ENCODE measurements around the gene CITED4. TPM values are rescaled to one million over a fixed set of nuclear protein-coding genes. Genes with fewer than 3 reads are reported as not detected.
A peak's percentile ranks its signal among the peaks of the same experiment; 100 is the strongest.

Gene CITED4
- total and polyA plus RNA-seq, 9 of the 15 experiments (the other 6 are each of a cell fraction or from before 2014, with no cell fraction given): 0.11 to 1.2 (median 0.17) TPM; not detected in 2

DNA sequence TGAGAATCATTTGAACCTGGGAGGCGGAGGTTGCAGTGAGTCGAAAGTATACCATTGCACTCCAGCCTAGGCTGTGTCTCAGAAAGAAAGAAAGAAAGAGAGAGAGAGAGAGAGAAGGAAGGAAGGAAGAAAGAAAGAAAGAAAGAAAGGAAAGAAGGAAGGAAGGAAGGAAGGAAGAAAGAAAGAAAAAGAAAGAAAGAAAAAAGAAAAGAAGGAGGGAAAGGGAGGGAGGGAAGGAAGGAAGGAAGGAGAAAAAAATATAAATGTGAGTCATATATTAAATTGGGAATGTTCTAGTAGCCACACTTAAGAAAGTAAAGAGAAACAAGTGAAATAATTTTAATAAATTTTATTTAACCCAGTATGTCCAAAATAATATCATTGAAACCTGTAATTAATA, 16.7 kb upstream of the CITED4 start (continued):
- no peak for TF ChIP-seq IRF1 (CRISPR knock-in tag; IDR thresholded peaks at IDR 0.05; ENCODE audit: borderline replicate concordance)
- TF ChIP-seq MTA2 (IDR thresholded peaks at IDR 0.05; ENCODE audit: low read depth): peak; percentile 45; the same call in 1 of the 2 replicates
- no peak for TF ChIP-seq ZBTB5 (IDR thresholded peaks at IDR 0.05)

- H3K36me3 ChIP-seq (ENCODE audit: control insufficient read depth, insufficient read depth, low read length): no peaks in the 10 kb centered on the region
- TF ChIP-seq RREB1 (CRISPR knock-in tag; IDR thresholded peaks at IDR 0.05) (no peak), NFYB (IDR thresholded peaks at IDR 0.05; ENCODE audit: extremely low read depth, insufficient read length) (no peak), ID3 (CRISPR knock-in tag; IDR thresholded peaks at IDR 0.05) (no peak), ID3 (tag; IDR thresholded peaks at IDR 0.05) (no peak), KDM5B (IDR thresholded peaks at IDR 0.05; ENCODE audit: insufficient replicate concordance, low read depth, low read length) (peak; percentile 17)
- TF ChIP-seq, protein P1, sequence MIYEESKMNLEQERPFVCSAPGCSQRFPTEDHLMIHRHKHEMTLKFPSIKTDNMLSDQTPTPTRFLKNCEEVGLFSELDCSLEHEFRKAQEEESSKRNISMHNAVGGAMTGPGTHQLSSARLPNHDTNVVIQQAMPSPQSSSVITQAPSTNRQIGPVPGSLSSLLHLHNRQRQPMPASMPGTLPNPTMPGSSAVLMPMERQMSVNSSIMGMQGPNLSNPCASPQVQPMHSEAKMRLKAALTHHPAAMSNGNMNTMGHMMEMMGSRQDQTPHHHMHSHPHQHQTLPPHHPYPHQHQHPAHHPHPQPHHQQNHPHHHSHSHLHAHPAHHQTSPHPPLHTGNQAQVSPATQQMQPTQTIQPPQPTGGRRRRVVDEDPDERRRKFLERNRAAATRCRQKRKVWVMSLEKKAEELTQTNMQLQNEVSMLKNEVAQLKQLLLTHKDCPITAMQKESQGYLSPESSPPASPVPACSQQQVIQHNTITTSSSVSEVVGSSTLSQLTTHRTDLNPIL (CRISPR knock-in tag; IDR thresholded peaks at IDR 0.05): no peak
These were observed 15.5 kb upstream of the CITED4 start for GRCh38 chr1:40877698-40878097.

More at GRCh38 chr1:40877698-40878097, 15.5 kb upstream of the CITED4 start:
- DNase-seq (ENCODE audit: extremely low read depth in 1 of 4, low spot score in 3 of 4): peak in 1 of 4 experiments; percentile 41
- Histone ChIP-seq H3K27ac (ENCODE audit: extremely low read depth, low read depth, low read length) (no peak overlapping the region; the same call in 2 of the 3 replicates), H3K4me1 (replicated peaks in 1 of 2; ENCODE audit: control insufficient read depth in 2 of 2, insufficient read depth in 2 of 2, low read length in 2 of 2) (peaks cover 29 to 37% of the 10 kb centered on the region in 2 experiments; a peak in 4 of 5 replicates), H3K4me3 (no peak overlapping the region), H3K27me3 (ENCODE audit: control insufficient read depth in 2 of 2, insufficient read depth in 2 of 2, low read length in 2 of 2) (no peaks in the 10 kb centered on the region; a peak in 1 of 5 replicates), H3K9ac (ENCODE audit: insufficient read depth in 1 of 2, low read depth in 2 of 2, low read length in 2 of 2) (peak overlapping the region; percentile 0 to 32; a peak in 1 of 4 replicates), H3K9me3 (replicated peaks; ENCODE audit: control insufficient read depth, insufficient read depth, low read depth, low read length) (no peaks in the 10 kb centered on the region), H4K20me1 (replicated peaks; ENCODE audit: control insufficient read depth, insufficient read depth, low read length) (no peaks in the 10 kb centered on the region), H3K79me2 (ENCODE audit: control insufficient read depth, insufficient read depth, low read length) (no peaks in the 10 kb centered on the region), H3K9me1 (ENCODE audit: control insufficient read depth, insufficient read depth, low read length) (no peaks in the 10 kb centered on the region), H3K4me2 (ENCODE audit: insufficient read depth, low read length) (no peak overlapping the region), H2AFZ (ENCODE audit: low read depth, low read length) (peak overlapping the region; percentile 73)
- ChIA-PET CTCF (ENCODE audit: low intra/inter-chr PET ratio) (no interaction called here), POLR2A (interaction anchor here (0.5 to 5.0 kb wide), 5 partner anchors 9 to 756 kb away, joined by 3 to 16 read pairs (median 5); no protein-coding TSS in a partner anchor)
- intact Hi-C loops (cut with micrococcal nuclease): no loop called here
- FAIRE-seq: no peak
- WGBS (ENCODE audit: insufficient coverage, low coverage, missing lambda C conversion rate): 55% methylated on average over 4 of the region's 4 CpGs
- in situ Hi-C loops (cut with MboI): no loop called here
- no TSS peak for BruUV-seq (replicated peaks)
- peak; percentile 24 for ATAC-seq

All from K562 (cell line).